Right atrium auricular region (tissue), 2 donors: ENCODE data around the gene IDH2. TPM values are rescaled to one million over a fixed set of nuclear protein-coding genes. Genes with fewer than 3 reads are reported as not detected.

ENCODE experiments used
- DNase-seq: peaks from one replicate; pipeline ENCODE4 v3.0.0-alpha.2; 2019; ENCODE audit warnings: low spot score
- H3K27ac ChIP-seq, 2 donors: fragments of 200-600 bp; sonication (generic); 1 replicate in 1 of 2; 2 replicates in 1 of 2; pipeline ENCODE4 v1.5.1; 2016 to 2019
- H3K27me3 ChIP-seq, 2 donors: fragments of 200-600 bp; sonication (generic); one replicate each; pipeline versions ENCODE4 v1.5.1 to v1.6.0; 2017 to 2019
- H3K36me3 ChIP-seq: fragments of 200-600 bp; sonication (generic); one replicate; pipeline ENCODE4 v1.5.1; 2016
- H3K4me1 ChIP-seq, 2 donors: fragments of 200-600 bp; sonication (generic); one replicate each; pipeline versions ENCODE4 v1.5.1 to v1.6.0; 2017 to 2019
- H3K4me3 ChIP-seq, 2 donors: fragments of 200-600 bp; sonication (generic); 1 replicate in 1 of 2; 2 replicates in 1 of 2; pipeline ENCODE4 v1.5.1; 2017 to 2019; ENCODE audit warnings: mild to moderate bottlenecking in 1 of 2, moderate library complexity in 1 of 2
- H3K9me3 ChIP-seq, 2 donors: fragments of 200-600 bp; sonication (generic); one replicate each; pipeline ENCODE4 v1.5.1; 2019
- CTCF ChIP-seq, 2 donors: fragments of 200-600 bp; sonication (generic); IDR thresholded peaks; one replicate each; pipeline ENCODE4 v1.5.1; 2019; ENCODE audit warnings: antibody characterized with exemption in 2 of 2
- total RNA-seq, 2 donors: library from RNA; depleted of rRNA; stranded (reverse); fragments of >200 nt; gene quantifications; one replicate each; pipeline ENCODE4 v1.1.0, GENCODE V29; 2016

IDH2 gene
- total RNA-seq, 2 donors from 2014 or later: 119 to 249 TPM

- H3K4me3 ChIP-seq: no peak overlapping the region
- H3K36me3 ChIP-seq: no peaks in the 10 kb centered on the region
- H3K4me1 ChIP-seq: peaks cover 0 to 67% of the 10 kb centered on the region in 2 donors
- no peaks in the 10 kb centered on the region for H3K27me3 ChIP-seq
- DNase-seq: no peak
- H3K9me3 ChIP-seq: no peaks in the 10 kb centered on the region
- no peak for TF ChIP-seq CTCF (IDR thresholded peaks at IDR 0.05)
- H3K27ac ChIP-seq: peak overlapping the region; percentile 91 to 92
Observed at GRCh38 chr15:90099868-90100831, 2.1 kb downstream of the IDH2 start.

DNA sequence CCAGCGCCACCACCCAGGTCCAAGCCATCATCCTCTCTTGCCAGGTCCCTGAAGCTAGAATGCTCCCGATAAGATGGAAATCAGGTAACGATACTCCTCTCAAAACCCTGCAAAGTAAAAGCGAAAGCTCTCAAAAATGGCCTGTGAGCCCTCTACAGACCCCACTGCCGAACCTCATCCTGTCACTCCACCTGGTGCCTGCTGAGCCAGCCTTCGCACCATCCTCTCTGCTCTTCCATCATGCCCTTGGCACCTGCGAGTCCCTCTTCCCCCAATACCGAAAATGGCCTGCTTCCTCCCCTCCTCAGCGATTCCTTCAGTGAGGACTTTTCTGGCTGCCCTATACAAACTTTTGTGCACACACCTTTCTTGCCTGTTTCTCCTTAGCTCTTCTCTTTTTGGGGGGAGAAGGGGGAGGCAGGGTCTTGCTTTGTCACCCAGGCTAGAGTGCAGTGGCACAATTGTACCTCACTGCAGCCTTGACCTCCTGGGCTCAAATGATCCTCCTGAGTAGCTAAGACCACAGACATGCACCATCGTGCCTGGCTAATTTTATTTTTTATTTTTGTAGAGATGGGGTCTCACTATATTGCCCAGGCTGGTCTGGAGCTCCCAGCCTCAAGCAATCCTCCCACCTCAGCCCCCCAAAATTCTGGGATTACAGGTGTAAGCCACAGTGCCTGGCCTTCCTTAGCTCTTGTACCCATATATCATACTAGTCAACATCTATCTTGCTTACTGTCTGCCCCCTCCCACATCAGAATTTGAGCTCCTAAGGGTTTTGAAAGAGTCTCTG is 3.0 kb downstream of the IDH2 start:
- no peaks in the 10 kb centered on the region for H3K27me3 ChIP-seq
- H3K27ac ChIP-seq: peak overlapping the region; percentile 91 to 92
- H3K4me1 ChIP-seq: peaks cover 0 to 71% of the 10 kb centered on the region in 2 donors
- no peak for DNase-seq
- H3K36me3 ChIP-seq: no peaks in the 10 kb centered on the region
- no peaks in the 10 kb centered on the region for H3K9me3 ChIP-seq
- no peak overlapping the region for H3K4me3 ChIP-seq
- no peak for TF ChIP-seq CTCF (IDR thresholded peaks at IDR 0.05)

DNA sequence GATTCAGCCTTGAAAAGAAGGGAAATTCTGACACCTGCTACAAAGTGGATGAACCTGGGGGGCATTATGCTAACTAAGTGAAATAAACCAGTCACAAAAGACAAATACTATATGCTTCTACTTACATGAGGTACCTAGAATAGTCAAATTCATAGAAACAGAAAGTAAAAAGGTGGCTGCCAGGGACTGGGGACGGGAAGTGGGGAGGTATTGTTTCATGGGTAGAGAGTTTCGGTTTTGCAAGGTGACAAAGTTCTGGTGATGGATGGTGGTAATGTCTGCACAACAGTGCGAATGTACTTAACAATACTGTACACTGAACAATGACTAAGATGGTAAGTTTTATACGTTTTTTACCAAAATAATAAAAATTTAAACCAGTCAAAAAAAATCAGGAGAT is 4.8 kb downstream of the IDH2 start:
- DNase-seq: no peak
- H3K4me3 ChIP-seq: no peak overlapping the region
- no peaks in the 10 kb centered on the region for H3K36me3 ChIP-seq
- H3K9me3 ChIP-seq: no peaks in the 10 kb centered on the region
- peak overlapping the region; percentile 91 to 92 for H3K27ac ChIP-seq
- no peak for TF ChIP-seq CTCF (IDR thresholded peaks at IDR 0.05)
- H3K4me1 ChIP-seq: peaks cover 0 to 55% of the 10 kb centered on the region in 2 donors
- H3K27me3 ChIP-seq: no peaks in the 10 kb centered on the region

DNA sequence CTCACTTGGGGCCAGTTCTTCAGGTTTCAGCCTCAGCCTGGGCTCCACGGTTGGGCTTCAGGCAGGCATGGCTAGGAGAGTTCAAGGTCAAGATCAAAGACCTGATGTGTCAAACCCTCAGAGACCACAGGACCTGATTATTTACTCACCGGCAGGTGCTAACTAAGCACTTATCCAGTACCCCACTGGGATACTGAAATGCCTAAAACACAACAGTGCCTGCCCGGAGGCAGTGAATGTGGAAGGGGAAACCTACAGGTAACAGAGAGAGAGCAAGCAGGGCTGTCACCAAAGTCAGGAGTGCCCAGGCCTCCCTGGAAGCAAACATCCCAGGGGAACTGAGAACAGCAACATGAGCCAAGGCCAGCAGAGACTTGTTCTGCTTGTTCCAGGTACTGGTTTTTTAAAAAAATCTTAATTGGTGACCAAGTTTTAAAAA is 6.7 kb downstream of the IDH2 start:
- TF ChIP-seq CTCF (IDR thresholded peaks at IDR 0.05): no peak
- no peaks in the 10 kb centered on the region for H3K27me3 ChIP-seq
- no peak for DNase-seq
- peaks cover 0 to 47% of the 10 kb centered on the region in 2 donors for H3K4me1 ChIP-seq
- peaks cover 6% of the 10 kb centered on the region for H3K36me3 ChIP-seq
- H3K27ac ChIP-seq: peak overlapping the region; percentile 33 to 41
- H3K9me3 ChIP-seq: no peaks in the 10 kb centered on the region
- no peak overlapping the region for H3K4me3 ChIP-seq

- TF ChIP-seq CTCF (IDR thresholded peaks at IDR 0.05): no peak
- H3K27ac ChIP-seq: no peak overlapping the region
- no peak overlapping the region for H3K4me3 ChIP-seq
- H3K9me3 ChIP-seq: no peaks in the 10 kb centered on the region
- peaks cover 27% of the 10 kb centered on the region for H3K36me3 ChIP-seq
- H3K4me1 ChIP-seq: peaks cover 0 to 12% of the 10 kb centered on the region in 2 donors
- no peaks in the 10 kb centered on the region for H3K27me3 ChIP-seq
- no peak for DNase-seq
Observed at GRCh38 chr15:90091156-90091931, 10.9 kb downstream of the IDH2 start.
